H1 (cell line): ENCODE results near the gene PCSK4. TPM values are rescaled to one million over a fixed set of nuclear protein-coding genes. Genes with fewer than 3 reads are reported as not detected.

Source experiments
- ATF2 ChIP-seq: IDR thresholded peaks from 2 replicates; pipeline ENCODE4 v1.6.1; 2012; ENCODE audit warnings: low read length, inconsistent platforms
- CBX5 ChIP-seq: fragments of 300-800, 300-1000 bp; sonication (generic); IDR thresholded peaks from 2 replicates; pipeline ENCODE4 v1.7.1; 2016; ENCODE audit warnings: antibody characterized with exemption, low read length, low read depth
- CREB1 ChIP-seq: IDR thresholded peaks from 2 replicates; pipeline ENCODE4 v1.6.1; 2012; ENCODE audit warnings: inconsistent platforms
- CTCF ChIP-seq, 3 experiments: IDR thresholded peaks; 1 replicate in 2 of 3; 2 replicates in 1 of 3; pipeline versions ENCODE4 v1.5.1 to v1.6.1; 2011; ENCODE audit warnings: low read length in 3 of 3, mild to moderate bottlenecking in 3 of 3, inconsistent platforms in 2 of 3, low read depth in 1 of 3, moderate library complexity in 1 of 3; ENCODE audit not compliant: insufficient read depth in 1 of 3; ENCODE audit errors: control extremely low read depth in 1 of 3
- EZH2 ChIP-seq: fragments of 200-600 bp; sonication (generic); IDR thresholded peaks from 2 replicates; pipeline ENCODE4 v1.7.1; 2012; ENCODE audit warnings: low read depth, mild to moderate bottlenecking, moderate library complexity, low read length, inconsistent platforms; ENCODE audit not compliant: severe bottlenecking
- FOSL1 ChIP-seq: IDR thresholded peaks from 2 replicates; pipeline ENCODE4 v1.6.1; 2011; ENCODE audit warnings: mild to moderate bottlenecking, low read depth, low read length, moderate library complexity; ENCODE audit not compliant: insufficient read depth
- GABPA ChIP-seq: IDR thresholded peaks from 2 replicates; pipeline ENCODE4 v1.6.1; 2011; ENCODE audit warnings: mild to moderate bottlenecking, low read length, moderate library complexity, borderline replicate concordance; ENCODE audit not compliant: insufficient read depth
- GTF2F1 ChIP-seq: IDR thresholded peaks from 2 replicates; pipeline ENCODE4 v1.6.1; 2012; ENCODE audit warnings: low read depth, low read length, improper control_type of control experiment, borderline replicate concordance
- HDAC6 ChIP-seq: IDR thresholded peaks from one replicate; pipeline ENCODE4 v1.7.1; 2012; ENCODE audit warnings: low read depth, mild to moderate bottlenecking, inconsistent platforms, low read length, moderate library complexity
- KDM5A ChIP-seq: fragments of 200-600 bp; IDR thresholded peaks from 2 replicates; pipeline ENCODE4 v1.7.1; 2012; ENCODE audit warnings: mild to moderate bottlenecking, low read length, inconsistent platforms, mixed read lengths
- MAX ChIP-seq: IDR thresholded peaks from 2 replicates; pipeline ENCODE4 v1.6.1; 2012; ENCODE audit warnings: inconsistent platforms
- POU5F1 ChIP-seq: IDR thresholded peaks from 2 replicates; pipeline ENCODE4 v1.6.1; 2011; ENCODE audit warnings: low read depth, mild to moderate bottlenecking, low read length, moderate library complexity
- RNF2 ChIP-seq: fragments of 200-900, 300-1000 bp; sonication (generic); IDR thresholded peaks from 2 replicates; pipeline ENCODE4 v1.7.1; 2016; ENCODE audit warnings: borderline replicate concordance, low read depth, mild to moderate bottlenecking, antibody characterized with exemption, low read length; ENCODE audit not compliant: poor library complexity, severe bottlenecking; ENCODE audit errors: missing control alignments
- TAF7 ChIP-seq: optimal IDR thresholded peaks from 2 replicates; pipeline ENCODE3; 2011; ENCODE audit warnings: low read depth, mild to moderate bottlenecking, inconsistent platforms, low read length, moderate library complexity, borderline replicate concordance
- TBP ChIP-seq: IDR thresholded peaks from 2 replicates; pipeline ENCODE4 v1.6.1; 2011; ENCODE audit warnings: low read depth, low read length, improper control_type of control experiment
- USF2 ChIP-seq: IDR thresholded peaks from 2 replicates; pipeline ENCODE4 v1.6.1; 2011; ENCODE audit warnings: low read length, improper control_type of control experiment
- polyA plus RNA-seq, 7 experiments: library from polyadenylated mRNA; depleted of rRNA in 3 of 7; stranded (reverse) in 5 of 7; unstranded in 2 of 7; fragments of >200 nt in 5 of 7; fragments of 200-250 nt in 2 of 7; gene quantifications; 1 replicate in 5 of 7; 2 replicates in 1 of 7; 4 replicates in 1 of 7; pipeline versions ENCODE4 v1.2.1 to v1.2.3, GENCODE V29; 2011 to 2013; ENCODE audit warnings: missing spikeins in 2 of 7, mixed read lengths in 2 of 7
- total RNA-seq: library from RNA; stranded (reverse); fragmentation: NEBNext Ultra II Directional; extraction: Animal tissue kit (Norgen Biotek cat#: 25700); gene quantifications from 2 replicates; pipeline ENCODE4 v1.2.1, GENCODE V29; 2021

PCSK4 gene
- total and polyA plus RNA-seq, 2 of the 8 experiments (the other 6 are each of a cell fraction or from before 2014, with no cell fraction given): 9.8 to 10.7 TPM

GRCh38 chr19:1438035-1438932, 51.9 kb downstream of the PCSK4 start, which contains the start of gene RPS15 (continued):
- TF ChIP-seq ATF2 (no peak; the same call in 1 of the 2 replicates), FOSL1 (no peak), TBP (peak; percentile 97), USF2 (0 out of 2 replicates have a peak, but pooled peaks have one; percentile 24), CREB1 (peak; percentile 81), HDAC6 (no peak), EZH2 (no peak), KDM5A (no peak), TAF7 (peak; percentile 99), POU5F1 (no peak), CBX5 (no peak), GABPA (peak; percentile 86; the same call in 1 of the 2 replicates), RNF2 (no peak), GTF2F1 (peak; percentile 84; the same call in 1 of the 2 replicates), MAX (peak; percentile 91), CTCF (IDR thresholded peaks at IDR 0.05; ENCODE audit: control extremely low read depth in 1 of 3, insufficient read depth in 1 of 3, low read depth in 1 of 3, low read length in 3 of 3) (peak; percentile 91 to 97 (median 92))
